Raji (cell line): ENCODE measurements around the gene CRADD.

Experiments used
- POLR2A ChIP-seq: IDR thresholded peaks from 2 replicates; pipeline ENCODE4 v1.6.1; 2011; ENCODE audit warnings: low read depth, low read length, control low read depth; ENCODE audit not compliant: insufficient read depth

CRADD gene

GRCh38 chr12:93667672-93668071 lies 9.5 kb upstream of the CRADD start:
- no peak for TF ChIP-seq POLR2A

- TF ChIP-seq POLR2A, result no peak
Measured at GRCh38 chr12:93668919-93669418, 8.2 kb upstream of the CRADD start.

GRCh38 chr12:93669452-93669851 lies 7.7 kb upstream of the CRADD start:
- TF ChIP-seq POLR2A, result no peak

GRCh38 chr12:93670104-93670503 lies 7.1 kb upstream of the CRADD start:
- TF ChIP-seq POLR2A, result no peak

- no peak for TF ChIP-seq POLR2A
Measured at GRCh38 chr12:93671044-93671443, 6.1 kb upstream of the CRADD start.

GRCh38 chr12:93673084-93673483 lies 4.1 kb upstream of the CRADD start:
- TF ChIP-seq POLR2A, result no peak

GRCh38 chr12:93674386-93674785 lies 2.8 kb upstream of the CRADD start:
- no peak for TF ChIP-seq POLR2A

GRCh38 chr12:93676408-93677194 lies 574 bp upstream of the CRADD start:
- no peak for TF ChIP-seq POLR2A

GRCh38 chr12:93678779-93679178 lies 1.6 kb downstream of the CRADD start:
- no peak for TF ChIP-seq POLR2A

GRCh38 chr12:93679308-93679925 lies 2.2 kb downstream of the CRADD start:
- TF ChIP-seq POLR2A, result no peak

- no peak for TF ChIP-seq POLR2A
Measured at GRCh38 chr12:93680006-93680405, 2.8 kb downstream of the CRADD start.

GRCh38 chr12:93682846-93683261 lies 5.7 kb downstream of the CRADD start:
- no peak for TF ChIP-seq POLR2A

GRCh38 chr12:93683410-93683809 lies 6.2 kb downstream of the CRADD start:
- no peak for TF ChIP-seq POLR2A

GRCh38 chr12:93684716-93685115 lies 7.5 kb downstream of the CRADD start:
- no peak for TF ChIP-seq POLR2A

- no peak for TF ChIP-seq POLR2A
Measured at GRCh38 chr12:93686572-93687356, 9.6 kb downstream of the CRADD start.
